ENCODE data around the gene PSMC2.

The PSMC2 gene

GRCh38 chr7:103347507-103348267 is at the start of gene PSMC2:
Gene PSMC2, plus strand, starts transcription at chr7:103347643. Its CDS starts 69 bp downstream, at chr7:103347712.
- peak; percentile 72 for DNase-seq (ENCODE audit: low read depth, low spot score)

GRCh38 chr7:103297837-103298179 is 49.6 kb upstream of the PSMC2 start:
- DNase-seq (ENCODE audit: low read depth, low spot score), result no peak

DNA sequence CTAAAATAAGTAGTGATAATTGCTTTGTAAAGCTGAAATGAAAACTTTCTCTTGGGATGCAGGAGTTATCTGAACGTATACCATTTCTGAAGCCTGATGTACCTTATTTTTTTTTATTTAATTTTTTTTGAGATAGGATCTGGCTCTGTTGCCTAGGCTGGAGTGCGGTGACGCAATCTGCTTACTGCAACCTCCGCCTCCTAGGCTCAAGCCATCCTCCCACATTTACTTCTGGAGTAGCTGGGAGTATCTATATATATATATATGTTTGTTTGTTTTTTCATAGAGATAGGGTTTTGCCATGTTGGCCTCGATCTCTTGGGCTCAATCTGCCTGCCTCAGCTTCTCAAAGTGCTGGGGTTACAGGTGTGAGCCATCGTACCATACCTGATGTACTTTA is 47.8 kb upstream of the PSMC2 start:
- no peak for DNase-seq (ENCODE audit: low read depth, low spot score)

- DNase-seq (ENCODE audit: low read depth, low spot score), result no peak
Measured at GRCh38 chr7:103301441-103301840, 46.0 kb upstream of the PSMC2 start.

DNA sequence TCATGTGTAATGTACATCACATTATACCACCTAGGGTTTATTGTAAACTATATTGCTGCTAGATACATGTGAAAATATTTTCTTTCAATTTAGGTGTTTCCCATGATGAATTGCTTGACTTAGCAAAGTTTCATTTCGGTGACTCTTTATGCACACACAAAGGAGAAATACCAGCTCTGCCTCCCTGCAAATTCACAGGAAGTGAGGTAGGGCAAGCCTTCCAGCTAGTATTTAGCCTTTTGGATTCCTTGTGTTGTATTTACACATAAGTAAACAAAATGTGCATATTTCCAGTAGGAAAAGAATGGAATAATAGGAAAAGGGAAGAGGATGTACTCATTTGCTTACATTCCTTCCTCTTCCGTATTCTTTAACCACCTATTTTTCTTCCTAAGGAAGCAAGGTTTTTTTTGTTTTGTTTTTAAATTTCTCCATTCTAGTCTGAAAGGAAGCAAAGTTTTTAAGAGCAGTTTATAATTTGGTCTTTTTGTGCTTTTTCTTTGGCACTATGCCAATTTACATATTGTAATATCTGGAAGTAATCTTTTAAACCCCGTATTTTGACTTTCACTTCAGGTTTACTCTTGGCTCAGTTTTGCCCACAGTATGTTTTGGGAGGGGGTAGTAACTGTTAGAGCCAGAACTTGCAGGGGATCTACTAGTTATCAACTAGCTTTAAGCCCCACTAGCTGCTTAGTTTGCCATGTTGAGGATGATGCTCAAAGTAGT is 39.8 kb upstream of the PSMC2 start:
- DNase-seq (ENCODE audit: low read depth, low spot score), result no peak

GRCh38 chr7:103314852-103315251 is 32.6 kb upstream of the PSMC2 start:
- DNase-seq (ENCODE audit: low read depth, low spot score), result no peak

DNA sequence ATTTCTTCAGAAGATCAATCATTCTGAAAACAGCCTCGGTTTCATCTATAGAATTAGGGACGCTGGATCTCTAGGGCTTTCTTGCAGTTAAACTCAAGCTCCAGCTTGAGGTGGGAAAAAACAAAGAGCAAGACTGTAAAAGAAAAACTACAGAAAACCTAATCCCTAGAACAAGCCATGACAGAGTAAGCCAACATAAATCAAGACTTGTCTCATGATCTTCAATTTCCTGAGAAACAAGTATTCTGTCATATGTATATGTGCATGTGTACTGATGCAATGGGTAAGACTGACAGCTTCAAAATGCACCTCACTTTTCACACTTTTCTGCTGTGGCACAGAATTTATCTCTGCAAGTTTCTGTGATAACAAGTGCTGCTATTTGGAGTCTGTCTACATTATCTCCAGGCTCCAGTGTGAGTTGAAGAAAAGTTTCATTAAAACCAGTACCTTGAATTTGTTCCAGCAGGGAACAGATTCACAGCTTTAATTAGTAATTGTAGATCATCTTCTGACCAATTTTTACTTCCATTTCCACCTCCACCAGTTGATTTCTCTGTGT is 31.0 kb upstream of the PSMC2 start:
- DNase-seq (ENCODE audit: low read depth, low spot score), result no peak

GRCh38 chr7:103317009-103317408 is 30.4 kb upstream of the PSMC2 start:
- no peak for DNase-seq (ENCODE audit: low read depth, low spot score)

- DNase-seq (ENCODE audit: low read depth, low spot score), result no peak
Measured at GRCh38 chr7:103325744-103326143, 21.7 kb upstream of the PSMC2 start.

GRCh38 chr7:103336761-103337160 is 10.7 kb upstream of the PSMC2 start:
- no peak for DNase-seq (ENCODE audit: low read depth, low spot score)

DNA sequence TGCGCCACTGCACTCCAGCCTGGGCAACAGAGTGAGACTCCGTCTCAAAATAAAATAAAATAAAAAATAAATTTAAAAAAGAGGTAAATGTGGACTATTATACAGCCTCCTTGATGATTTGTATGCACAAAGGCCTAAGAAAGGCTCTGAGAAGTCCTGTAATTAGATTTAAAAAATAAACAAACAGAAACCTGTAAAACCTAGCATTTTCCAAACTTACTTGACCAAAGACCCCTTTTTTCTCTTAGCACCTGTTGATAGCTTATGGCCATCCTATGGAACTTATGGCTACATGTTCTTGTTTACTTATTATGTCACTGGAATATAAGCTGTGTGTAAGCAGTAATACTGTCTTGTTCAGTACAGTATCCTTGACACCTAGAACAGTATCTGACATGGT is 8.6 kb upstream of the PSMC2 start:
- DNase-seq (ENCODE audit: low read depth, low spot score), result no peak

- DNase-seq (ENCODE audit: low read depth, low spot score), result no peak
Measured at GRCh38 chr7:103341466-103341865, 6.0 kb upstream of the PSMC2 start.

GRCh38 chr7:103343332-103343731 is 4.1 kb upstream of the PSMC2 start:
- DNase-seq (ENCODE audit: low read depth, low spot score), result no peak

DNA sequence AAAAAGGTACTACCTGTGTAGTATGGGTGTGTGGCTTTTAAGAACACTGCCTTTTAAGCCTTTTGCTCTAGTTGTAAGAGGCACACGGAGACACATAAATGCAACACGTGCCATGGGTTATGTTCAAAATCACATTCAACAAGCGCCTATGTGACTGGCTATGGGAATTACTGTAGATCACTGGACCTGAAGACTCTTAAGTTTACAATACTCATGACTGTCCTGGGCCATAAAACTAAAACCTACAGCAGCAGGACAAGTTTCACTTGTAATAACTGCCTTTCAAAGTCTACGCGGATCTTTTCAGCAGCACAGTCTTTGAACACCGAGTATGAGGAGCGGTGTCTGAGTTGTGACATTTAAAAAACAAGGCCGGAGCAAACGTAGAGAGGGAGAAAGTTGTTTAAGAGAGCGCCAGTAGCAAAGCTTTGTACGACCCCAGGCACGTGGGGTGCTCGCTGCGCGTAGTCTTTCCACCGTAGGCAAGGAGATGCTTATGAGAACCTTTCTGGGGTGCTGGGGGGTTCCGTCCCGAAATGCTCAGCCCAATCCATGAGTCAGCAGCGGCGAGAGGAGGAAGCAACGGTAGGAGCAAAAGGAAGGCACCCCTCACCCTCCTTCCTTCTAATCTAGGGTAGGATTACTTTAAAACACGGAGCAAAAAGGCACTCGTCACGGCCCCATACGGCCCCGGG is 3.5 kb upstream of the PSMC2 start:
- DNase-seq (ENCODE audit: low read depth, low spot score), result no peak

DNA sequence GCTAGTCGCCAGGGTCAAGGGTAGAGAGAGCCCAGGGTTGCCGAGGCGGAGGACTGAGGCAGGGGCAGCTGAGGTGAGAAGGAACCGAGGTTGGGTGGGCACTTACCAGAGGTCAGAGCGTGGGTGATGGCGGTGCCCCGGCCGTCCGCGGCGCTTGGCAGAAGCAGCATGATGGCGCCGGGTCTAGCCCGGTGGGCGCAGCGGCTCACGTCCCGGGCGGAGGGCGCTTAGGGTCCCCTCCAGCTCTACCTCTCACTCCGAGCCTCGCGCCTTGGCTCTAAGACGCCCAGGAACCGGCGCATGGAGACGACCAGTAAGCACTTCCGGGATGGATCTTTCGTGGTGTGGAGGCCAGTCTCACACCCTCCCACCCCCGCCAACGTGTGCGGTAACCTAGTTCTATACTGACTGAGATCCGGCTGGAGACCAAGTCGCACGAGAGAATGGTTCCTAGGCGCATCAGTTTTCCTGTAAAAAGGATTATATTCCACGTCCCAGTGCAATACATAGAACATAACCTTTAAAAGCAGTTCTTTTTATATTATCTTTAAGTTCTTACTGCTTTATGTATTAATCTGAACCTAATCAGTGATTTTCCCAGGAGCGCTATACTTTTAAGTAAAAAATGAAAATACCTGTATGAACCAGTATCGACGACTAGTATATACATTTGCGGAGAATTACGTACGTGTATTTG is 2.8 kb upstream of the PSMC2 start, which contains the start of gene DNAJC2:
Gene DNAJC2, minus strand, starts transcription at position 315 of the 697 bp plus-strand sequence. Its CDS starts 145 bp downstream, at position 170.
- peak; percentile 78 for DNase-seq (ENCODE audit: low read depth, low spot score)

GRCh38 chr7:103346396-103346795 is 1.0 kb upstream of the PSMC2 start:
- no peak for DNase-seq (ENCODE audit: low read depth, low spot score)

- DNase-seq (ENCODE audit: low read depth, low spot score), result no peak
Measured at GRCh38 chr7:103348452-103348851, 1.0 kb downstream of the PSMC2 start.

- DNase-seq (ENCODE audit: low read depth, low spot score), result no peak
Measured at GRCh38 chr7:103348959-103349358, 1.5 kb downstream of the PSMC2 start.

DNA sequence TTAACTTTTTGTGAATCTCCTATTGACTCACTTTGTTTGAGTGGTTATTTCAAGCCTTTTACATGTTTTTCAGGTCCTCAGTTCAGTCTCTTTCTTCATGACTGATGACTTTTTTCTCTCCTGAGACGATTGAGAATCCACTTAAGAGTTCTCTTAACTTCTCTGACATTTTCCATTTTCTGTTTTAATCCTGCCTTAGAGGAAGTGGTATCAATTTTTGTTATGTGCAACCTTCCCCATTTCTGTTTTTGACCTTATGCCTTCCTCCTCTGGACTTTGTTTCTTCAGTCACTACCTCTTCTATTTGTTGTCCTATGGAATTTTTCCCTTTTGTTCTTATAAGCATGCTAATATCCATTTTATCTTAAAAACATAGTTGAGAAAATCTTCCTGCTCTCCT is 2.4 kb downstream of the PSMC2 start:
- no peak for DNase-seq (ENCODE audit: low read depth, low spot score)

DNA sequence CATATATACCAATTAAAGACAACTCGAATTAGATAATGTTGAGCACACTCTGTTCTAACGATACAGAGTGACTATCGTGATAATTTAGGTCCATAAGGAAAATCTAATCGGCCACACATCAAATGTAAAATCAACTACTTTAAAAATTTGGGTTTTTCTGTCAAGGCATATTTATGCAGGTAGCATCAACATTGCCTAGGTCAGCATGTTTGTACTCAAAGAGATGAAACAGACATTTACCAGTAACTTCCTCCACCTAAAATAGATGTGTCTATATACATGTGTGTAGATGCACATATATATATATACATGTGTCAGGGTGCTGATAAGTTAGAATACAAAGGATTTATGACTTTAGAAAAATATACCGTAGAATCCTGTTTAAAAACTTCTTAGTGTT is 22.0 kb downstream of the PSMC2 start:
- no peak for DNase-seq (ENCODE audit: low read depth, low spot score)

DNA sequence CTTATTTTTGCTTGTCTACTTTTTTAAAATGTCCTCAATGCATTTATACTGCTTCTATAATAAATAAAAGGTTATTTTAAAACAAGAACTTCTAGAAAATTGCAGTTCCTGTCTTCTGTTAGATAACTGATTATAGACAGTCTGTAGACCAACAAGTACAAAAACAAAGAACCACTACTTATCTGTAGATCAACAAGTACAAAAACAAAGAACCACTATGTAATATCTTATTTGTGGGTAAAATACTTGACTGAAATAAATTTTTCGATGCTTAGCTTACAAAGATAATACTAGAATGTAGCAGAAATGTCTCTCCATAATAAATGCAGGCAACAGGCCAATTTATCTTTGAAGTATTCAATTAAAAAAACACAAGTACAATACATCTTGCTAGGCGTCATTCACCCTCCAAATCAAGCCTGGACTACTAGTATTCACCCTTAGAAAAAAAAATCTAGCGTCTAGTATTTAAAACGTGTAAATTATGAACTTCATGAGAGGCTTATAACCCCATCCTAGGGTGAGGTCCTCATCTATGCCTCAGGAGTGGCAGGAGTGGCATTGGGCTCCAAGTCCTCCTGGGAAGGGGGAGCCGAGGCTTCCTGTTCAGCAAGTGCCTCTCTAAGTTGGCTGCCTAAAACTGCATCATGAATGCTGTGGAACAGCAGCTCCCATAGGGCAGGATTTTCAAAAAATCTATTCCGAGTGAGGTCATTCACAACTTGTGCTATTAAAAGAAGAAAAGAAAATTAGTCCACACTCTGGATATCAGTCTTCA is 26.6 kb downstream of the PSMC2 start:
- no peak for DNase-seq (ENCODE audit: low read depth, low spot score)

Data from smooth muscle cell of the brain vasculature (primary cell).